HG03439 (cell line): ENCODE measurements around the gene NREP.

Experiments used
- ATAC-seq: cut with Tn5 transposase; IDR thresholded peaks from one replicate; pipeline ENCODE4 v1.9.1; 2021; ENCODE audit warnings: mild to moderate bottlenecking, moderate library complexity; ENCODE audit not compliant: unreplicated experiment

NREP gene

DNA sequence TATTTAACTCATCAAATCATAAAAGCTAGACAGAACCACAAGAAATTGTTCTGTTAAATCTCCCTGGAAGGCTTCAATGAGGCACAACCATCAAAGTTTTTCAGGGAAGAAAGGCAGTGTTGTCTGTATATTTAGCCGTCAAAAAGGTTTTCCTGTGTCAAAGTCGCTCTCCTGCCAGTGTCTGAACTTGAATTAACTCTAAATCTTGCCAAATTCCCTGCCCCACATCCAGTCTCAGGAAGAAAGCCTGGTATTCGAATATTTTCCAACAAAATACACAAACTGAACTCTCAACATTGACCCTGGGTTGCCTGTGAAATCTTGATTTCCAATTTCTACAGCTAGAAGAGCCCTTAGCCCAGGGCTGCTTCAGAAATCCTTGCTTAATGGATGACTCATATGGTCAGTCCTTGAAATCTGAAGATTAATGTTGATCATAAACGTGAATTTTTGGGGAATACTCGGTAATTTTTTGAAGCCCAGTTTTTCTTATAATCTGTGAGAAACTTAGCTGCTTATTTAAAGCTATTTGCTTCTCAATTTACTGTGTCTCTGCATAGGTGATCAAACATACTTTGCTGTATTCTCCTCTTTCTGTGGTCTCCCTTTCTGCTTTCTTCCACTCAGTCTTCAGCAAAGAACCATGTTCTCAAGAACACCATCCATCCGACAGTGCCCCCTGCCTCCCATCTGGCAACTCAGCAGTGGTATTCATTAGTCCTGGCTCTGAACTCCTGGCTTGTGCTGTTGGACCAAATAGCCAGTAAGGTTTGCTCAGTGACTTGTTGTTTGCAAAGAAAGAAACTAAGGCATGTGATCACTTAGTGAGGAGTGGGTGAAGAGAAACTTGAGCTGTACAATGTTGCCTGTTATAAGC, 58.9 kb downstream of the NREP start:
- no peak for ATAC-seq

DNA sequence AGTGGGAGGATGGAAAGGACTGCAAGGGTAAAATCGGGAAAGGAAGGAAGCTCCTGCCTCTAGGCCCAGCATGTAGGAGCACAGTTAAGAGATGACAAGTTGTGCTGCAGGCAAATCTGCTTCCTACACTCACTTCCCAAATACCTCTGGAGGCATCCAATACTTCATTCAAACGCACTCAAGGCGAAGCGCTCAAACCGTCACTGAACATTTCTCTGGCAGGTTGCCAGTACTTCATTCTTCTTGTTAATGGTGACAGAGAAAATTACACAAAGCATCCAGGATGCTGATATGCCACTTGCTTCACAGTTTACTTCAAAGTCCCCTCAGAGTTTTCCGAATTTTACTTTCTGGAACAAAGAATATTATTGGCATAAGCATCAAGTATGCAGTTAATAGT, 59.8 kb downstream of the NREP start:
- no peak for ATAC-seq

- ATAC-seq, result no peak
These were observed 61.0 kb downstream of the NREP start for GRCh38 chr5:111695991-111696390.

GRCh38 chr5:111694133-111694532, 62.9 kb downstream of the NREP start:
- no peak for ATAC-seq

- ATAC-seq, result no peak
These were observed 65.1 kb downstream of the NREP start for GRCh38 chr5:111691914-111692313.

DNA sequence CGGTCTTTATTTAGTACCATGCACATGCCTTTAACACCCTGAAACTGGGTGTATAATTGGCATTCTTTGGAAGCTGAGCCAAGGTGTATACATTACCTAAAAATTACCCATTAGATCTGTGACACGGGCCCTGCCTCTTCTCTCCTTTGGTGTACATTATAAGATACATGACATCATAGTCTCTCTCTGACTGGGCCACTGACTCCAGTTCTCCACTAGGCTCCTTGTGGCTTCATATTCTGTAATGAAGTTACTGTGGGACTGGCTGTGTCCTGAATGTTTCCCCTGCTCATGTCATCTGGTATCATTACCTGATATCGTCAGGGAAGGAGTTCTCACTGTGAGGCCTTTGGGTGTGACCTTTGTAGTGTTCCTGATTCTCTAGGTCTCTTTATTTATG, 65.5 kb downstream of the NREP start:
- no peak for ATAC-seq

DNA sequence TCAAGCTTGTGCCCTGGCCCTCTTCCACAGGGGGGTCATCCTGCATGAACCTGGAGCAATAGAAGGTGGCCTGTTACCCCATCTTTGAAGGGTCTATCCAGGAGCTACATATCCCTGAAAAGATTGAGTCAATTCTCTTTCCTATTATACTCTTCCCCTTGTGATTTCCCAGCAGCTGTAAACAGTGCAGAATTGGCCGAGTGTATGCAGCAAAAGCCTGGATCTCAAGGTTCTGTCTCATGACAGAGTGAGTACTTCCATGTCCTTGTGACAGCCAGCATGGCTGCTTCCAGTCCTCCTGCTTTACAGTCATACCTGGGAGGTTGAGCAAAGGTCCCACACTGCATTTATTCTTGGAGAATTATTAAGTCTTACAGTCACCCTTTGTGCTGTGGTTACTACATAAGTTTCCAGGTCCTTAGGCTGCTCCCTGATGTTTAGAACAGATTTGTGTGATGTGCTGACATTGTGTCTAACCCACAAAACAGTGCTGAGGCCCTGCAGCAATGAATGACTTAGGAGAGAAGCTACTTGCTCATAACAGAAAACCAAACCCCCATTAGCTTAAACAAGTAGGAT, 67.5 kb downstream of the NREP start:
- no peak for ATAC-seq

- ATAC-seq, result no peak
These were observed 71.0 kb downstream of the NREP start for GRCh38 chr5:111685969-111686368.

GRCh38 chr5:111682641-111683040, 74.4 kb downstream of the NREP start:
- ATAC-seq, result no peak

GRCh38 chr5:111682121-111682520, 74.9 kb downstream of the NREP start:
- ATAC-seq, result no peak

DNA sequence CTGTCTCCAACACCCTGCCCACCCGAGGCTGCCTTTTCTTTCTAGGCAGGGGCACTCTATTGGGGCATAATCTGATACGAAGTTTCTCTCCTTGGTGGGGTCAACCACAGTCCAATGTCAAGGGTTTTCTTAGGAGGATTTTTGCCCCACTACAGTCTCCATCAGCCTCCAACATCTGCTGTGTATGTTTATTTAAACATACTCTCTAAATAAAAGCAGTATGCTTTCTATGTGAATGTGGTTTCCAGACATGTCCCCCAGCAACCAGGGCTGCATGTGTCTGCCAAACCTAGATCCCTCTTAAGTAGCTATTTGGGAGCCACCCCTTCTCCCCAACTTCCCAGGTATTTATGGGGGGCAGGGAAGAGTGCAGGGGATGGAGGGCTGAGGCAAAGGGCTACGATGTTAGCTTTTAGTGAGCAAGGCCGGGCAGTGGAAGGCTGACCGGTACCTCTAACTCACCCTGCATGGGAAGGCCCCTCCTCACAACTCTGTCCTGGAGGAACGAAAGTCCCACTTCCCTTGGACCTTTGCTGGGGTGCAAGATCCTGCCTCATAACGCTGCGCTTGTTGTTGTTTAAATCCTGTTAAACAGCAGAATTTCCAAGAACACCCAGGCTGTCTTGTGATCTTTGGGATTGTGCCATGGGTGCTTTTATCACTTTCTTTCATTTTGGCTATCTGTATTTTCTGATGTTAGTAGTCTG, 75.4 kb downstream of the NREP start:
- ATAC-seq, result no peak

DNA sequence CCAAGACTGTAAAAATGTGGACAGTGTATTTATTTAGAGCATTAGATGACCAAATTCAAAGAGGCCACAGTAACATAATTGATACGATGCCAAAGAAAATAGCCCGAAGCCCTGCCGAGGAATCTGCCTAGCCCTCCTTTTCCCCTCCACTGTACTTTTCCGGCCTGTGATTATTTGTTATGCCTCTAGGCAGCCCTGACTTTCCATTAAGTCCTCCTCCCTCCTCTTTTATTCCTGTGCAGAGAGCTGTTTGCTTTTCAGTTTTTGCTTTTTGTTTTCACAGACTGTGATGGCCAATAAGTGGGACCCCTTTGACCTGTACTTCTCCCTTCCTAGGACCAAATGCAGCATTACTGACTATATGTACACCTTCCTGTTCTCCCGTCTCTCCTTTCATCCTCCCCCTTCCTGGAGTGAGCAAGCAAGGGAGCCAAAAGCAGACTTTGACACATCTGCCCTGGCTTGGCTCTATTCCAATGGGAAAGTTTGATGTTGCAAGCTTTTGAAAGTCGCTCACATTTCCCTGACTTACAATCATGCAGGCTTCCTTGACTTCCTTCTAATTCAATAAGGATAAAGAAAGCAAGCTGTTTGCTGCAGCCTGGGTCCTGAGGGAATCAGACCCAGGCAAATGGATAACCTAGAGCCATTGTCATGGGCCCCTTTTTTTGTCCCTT, 76.1 kb downstream of the NREP start:
- ATAC-seq, result no peak

DNA sequence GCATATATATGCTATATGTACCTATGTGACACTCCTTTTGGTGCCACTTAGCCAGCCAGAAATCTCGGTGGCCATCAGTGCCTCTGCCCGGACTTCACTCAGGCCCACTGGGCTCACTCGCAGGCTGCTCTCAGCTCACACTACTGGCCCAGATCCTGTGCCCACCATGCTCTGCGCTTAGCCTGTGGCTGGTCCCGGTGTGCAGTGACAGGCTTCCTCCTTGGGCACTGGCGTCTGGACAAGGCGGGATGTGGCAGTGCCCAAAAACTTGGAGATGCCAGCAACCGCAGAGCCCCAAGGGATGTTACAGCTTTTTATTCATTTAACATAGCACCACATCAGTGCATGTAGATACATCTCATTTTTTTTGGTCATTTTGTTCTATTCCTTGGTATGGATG, 77.4 kb downstream of the NREP start:
- ATAC-seq, result no peak
